Esophagus squamous epithelium (tissue), 5 donors: ENCODE results near the gene TMEM161B. TPM values are rescaled to one million over a fixed set of nuclear protein-coding genes. Genes with fewer than 3 reads are reported as not detected.
"Not testable (repeated sequence)": the region's sequence is repeated elsewhere in the genome, so short reads cannot be mapped to it uniquely, and the experiment has no call there.

Experiments
- DNase-seq: peaks from one replicate; lab custom pipeline; 2025; lab: John Stamatoyannopoulos, UW
- H3K27ac ChIP-seq, 4 donors: fragments of 200-600 bp; sonication (generic); one replicate each; pipeline ENCODE4 v1.5.1; 2016 to 2019; ENCODE audit warnings: mild to moderate bottlenecking in 1 of 4
- H3K27me3 ChIP-seq, 4 donors: fragments of 200-600 bp; sonication (generic); 1 replicate in 3 of 4; 2 replicates in 1 of 4; pipeline versions ENCODE4 v1.5.1 to v1.6.0; 2017 to 2021; ENCODE audit warnings: antibody characterized with exemption in 1 of 4
- H3K36me3 ChIP-seq, 3 donors: fragments of 200-600 bp; sonication (generic); one replicate each; pipeline ENCODE4 v1.5.1; 2016 to 2019
- H3K4me1 ChIP-seq, 3 donors: fragments of 200-600 bp; sonication (generic); one replicate each; pipeline ENCODE4 v1.5.1; 2017 to 2019
- H3K4me3 ChIP-seq, 4 donors: fragments of 200-600 bp; sonication (generic); 1 replicate in 3 of 4; 2 replicates in 1 of 4; pipeline ENCODE4 v1.5.1; 2016 to 2019; ENCODE audit warnings: mild to moderate bottlenecking in 2 of 4, moderate library complexity in 1 of 4
- H3K9me3 ChIP-seq, 3 donors: fragments of 200-600 bp; sonication (generic); one replicate each; pipeline ENCODE4 v1.5.1; 2016 to 2019
- CTCF ChIP-seq, 6 experiments: fragments of 450-650 bp in 4 of 6; fragments of 200-600 bp in 2 of 6; sonication (generic) in 2 of 6; IDR thresholded peaks; one replicate each; pipeline ENCODE4 v1.5.1; 2016 to 2019; ENCODE audit warnings: antibody characterized with exemption in 6 of 6, mild to moderate bottlenecking in 4 of 6, moderate library complexity in 4 of 6
- POLR2A ChIP-seq, 4 donors: fragments of 450-650 bp; IDR thresholded peaks; one replicate each; pipeline ENCODE4 v1.6.1; 2017; ENCODE audit warnings: antibody characterized with exemption in 4 of 4, mild to moderate bottlenecking in 4 of 4, moderate library complexity in 3 of 4
- WGBS, 2 donors: methylation state at CpG; one replicate each; pipeline ENCODE4 v1.1.5; 2018; 5-methylcytosine and 5-hydroxymethylcytosine counted together
- intact Hi-C: fragments of 100-400 bp; cut with DNase I; formaldehyde crosslinking; loops from one replicate; pipeline ENCODE4 v1.15.0; 2022
- total RNA-seq, 4 donors: library from RNA; depleted of rRNA; stranded (reverse); fragments of >200 nt; gene quantifications; one replicate each; pipeline ENCODE4 v1.1.0, GENCODE V29; 2016
- donor health status: DM: yes; HTN: yes; CAD: no.

The TMEM161B gene
- total RNA-seq, 4 donors from 2014 or later = 5.8 to 24.2 (median 14.8) TPM

GRCh38 chr5:88190106-88190834 is 78.4 kb downstream of the TMEM161B start:
- intact Hi-C loops = no loop called here
- H3K4me3 ChIP-seq = no peak overlapping the region
- DNase-seq = no peak
- H3K27me3 ChIP-seq = no peaks in the 10 kb centered on the region
- H3K36me3 ChIP-seq = peaks cover 0 to 40% (median 0%) of the 10 kb centered on the region in 3 donors
- no peak overlapping the region for H3K27ac ChIP-seq
- TF ChIP-seq CTCF (IDR thresholded peaks at IDR 0.05) (no peak), POLR2A (IDR thresholded peaks at IDR 0.05) (no peak)
- H3K9me3 ChIP-seq = peaks cover 0 to 39% (median 19%) of the 10 kb centered on the region in 3 donors
- no peaks in the 10 kb centered on the region for H3K4me1 ChIP-seq
- 88 to 95% methylated on average over 7 to 9 of the region's 9 CpGs for WGBS, 2 donors

- H3K4me3 ChIP-seq, H3K27ac ChIP-seq, DNase-seq, intact Hi-C loops, H3K27me3 ChIP-seq, H3K4me1 ChIP-seq: not testable (repeated sequence)
- peaks cover 0 to 39% (median 19%) of the 10 kb centered on the region in 3 donors for H3K9me3 ChIP-seq
- peaks cover 0 to 32% (median 0%) of the 10 kb centered on the region in 3 donors for H3K36me3 ChIP-seq
- 96 to 100% methylated on average over 1 to 2 of the region's 4 CpGs for WGBS, 2 donors
These were observed 79.2 kb downstream of the TMEM161B start for GRCh38 chr5:88189484-88189883.

GRCh38 chr5:88188458-88189132 is 80.0 kb downstream of the TMEM161B start:
- Histone ChIP-seq H3K36me3 (peaks cover 0 to 23% (median 0%) of the 10 kb centered on the region in 3 donors), H3K27me3 (no peaks in the 10 kb centered on the region), H3K9me3 (peaks cover 0 to 39% (median 19%) of the 10 kb centered on the region in 3 donors), H3K27ac (no peak overlapping the region), H3K4me1 (no peaks in the 10 kb centered on the region), H3K4me3 (no peak overlapping the region)
- TF ChIP-seq CTCF (IDR thresholded peaks at IDR 0.05) (no peak), POLR2A (IDR thresholded peaks at IDR 0.05) (no peak)
- DNase-seq = no peak
- intact Hi-C loops = no loop called here
- WGBS, 2 donors = 92 to 93% methylated on average over 9 of the region's 9 CpGs

GRCh38 chr5:88183255-88183654 is 85.4 kb downstream of the TMEM161B start:
- no peak for DNase-seq
- Histone ChIP-seq H3K9me3 (peaks cover 0 to 15% (median 5%) of the 10 kb centered on the region in 3 donors), H3K27me3 (no peaks in the 10 kb centered on the region), H3K4me1 (no peaks in the 10 kb centered on the region), H3K27ac (no peak overlapping the region), H3K4me3 (no peak overlapping the region), H3K36me3 (no peaks in the 10 kb centered on the region)
- intact Hi-C loops = no loop called here
- TF ChIP-seq CTCF (IDR thresholded peaks at IDR 0.05) (no peak), POLR2A (IDR thresholded peaks at IDR 0.05) (no peak)

- H3K4me1 ChIP-seq, H3K4me3 ChIP-seq, intact Hi-C loops, H3K27ac ChIP-seq, H3K36me3 ChIP-seq, DNase-seq, H3K9me3 ChIP-seq: not testable (repeated sequence)
- WGBS, 2 donors = 92 to 93% methylated on average over 11 to 13 of the region's 13 CpGs
- peaks cover 0 to 13% (median 0%) of the 10 kb centered on the region in 4 donors for H3K27me3 ChIP-seq
These were observed 91.2 kb downstream of the TMEM161B start for GRCh38 chr5:88177486-88177885.
